ENCODE measurements around the gene HCN2. TPM values are rescaled to one million over a fixed set of nuclear protein-coding genes. Genes with fewer than 3 reads are reported as not detected.

Gene HCN2
- total and polyA plus RNA-seq, 9 of the 15 experiments (the other 6 are each of a cell fraction or from before 2014, with no cell fraction given) = 0.29 to 4.2 (median 0.82) TPM; not detected in 2

DNA sequence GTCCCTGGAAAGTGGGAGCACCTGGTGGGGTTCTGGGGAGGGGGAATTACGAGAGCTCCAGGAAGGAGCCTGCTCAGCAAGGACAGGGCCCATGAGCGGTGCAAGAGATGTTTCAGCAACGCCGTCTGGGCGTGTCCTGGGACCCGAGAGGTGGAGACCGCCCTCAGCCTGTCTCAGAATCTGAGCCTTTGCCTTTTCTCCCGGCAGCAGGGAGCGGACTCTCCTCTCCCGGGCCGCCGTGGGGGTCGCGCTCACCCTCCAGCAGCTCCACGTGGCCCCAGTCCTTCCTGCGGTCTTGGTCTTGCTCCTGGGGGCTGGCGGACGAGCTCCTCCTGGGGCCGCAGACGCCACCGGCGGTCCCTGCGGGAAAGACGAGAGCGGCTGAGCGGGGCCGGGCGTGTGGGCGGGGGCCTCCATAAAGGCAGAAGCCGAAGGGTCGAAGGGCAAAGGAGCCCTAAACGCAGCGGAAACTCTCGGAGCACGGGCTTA, 42.9 kb downstream of the HCN2 start (continued):
- peak in 1 of 2 experiments; percentile 33; a peak in 1 of 4 replicates for TF ChIP-seq MAZ (CRISPR knock-in tag; conservative IDR thresholded peaks at IDR 0.05 in 1 of 2, IDR thresholded peaks at IDR 0.05 in 1 of 2)
- no peak for TF ChIP-seq ARHGAP35 (IDR thresholded peaks at IDR 0.05; ENCODE audit: partially characterized antibody)
- peak; percentile 75 for TF ChIP-seq ARID4B (CRISPR knock-in tag; IDR thresholded peaks at IDR 0.05)
- TF ChIP-seq CEBPG (CRISPR knock-in tag; IDR thresholded peaks at IDR 0.05) = peak; percentile 33; the same call in 1 of the 2 replicates
- no peak for TF ChIP-seq CEBPG (tag; conservative IDR thresholded peaks at IDR 0.05 in 1 of 2, IDR thresholded peaks at IDR 0.05 in 1 of 2)
- TF ChIP-seq, protein P1, sequence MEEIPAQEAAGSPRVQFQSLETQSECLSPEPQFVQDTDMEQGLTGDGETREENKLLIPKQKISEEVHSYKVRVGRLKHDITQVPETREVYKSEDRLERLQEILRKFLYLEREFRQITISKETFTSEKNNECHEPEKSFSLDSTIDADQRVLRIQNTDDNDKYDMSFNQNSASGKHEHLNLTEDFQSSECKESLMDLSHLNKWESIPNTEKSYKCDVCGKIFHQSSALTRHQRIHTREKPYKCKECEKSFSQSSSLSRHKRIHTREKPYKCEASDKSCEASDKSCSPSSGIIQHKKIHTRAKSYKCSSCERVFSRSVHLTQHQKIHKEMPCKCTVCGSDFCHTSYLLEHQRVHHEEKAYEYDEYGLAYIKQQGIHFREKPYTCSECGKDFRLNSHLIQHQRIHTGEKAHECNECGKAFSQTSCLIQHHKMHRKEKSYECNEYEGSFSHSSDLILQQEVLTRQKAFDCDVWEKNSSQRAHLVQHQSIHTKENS (CRISPR knock-in tag; IDR thresholded peaks at IDR 0.05) = no peak
- TF ChIP-seq, protein P2, sequence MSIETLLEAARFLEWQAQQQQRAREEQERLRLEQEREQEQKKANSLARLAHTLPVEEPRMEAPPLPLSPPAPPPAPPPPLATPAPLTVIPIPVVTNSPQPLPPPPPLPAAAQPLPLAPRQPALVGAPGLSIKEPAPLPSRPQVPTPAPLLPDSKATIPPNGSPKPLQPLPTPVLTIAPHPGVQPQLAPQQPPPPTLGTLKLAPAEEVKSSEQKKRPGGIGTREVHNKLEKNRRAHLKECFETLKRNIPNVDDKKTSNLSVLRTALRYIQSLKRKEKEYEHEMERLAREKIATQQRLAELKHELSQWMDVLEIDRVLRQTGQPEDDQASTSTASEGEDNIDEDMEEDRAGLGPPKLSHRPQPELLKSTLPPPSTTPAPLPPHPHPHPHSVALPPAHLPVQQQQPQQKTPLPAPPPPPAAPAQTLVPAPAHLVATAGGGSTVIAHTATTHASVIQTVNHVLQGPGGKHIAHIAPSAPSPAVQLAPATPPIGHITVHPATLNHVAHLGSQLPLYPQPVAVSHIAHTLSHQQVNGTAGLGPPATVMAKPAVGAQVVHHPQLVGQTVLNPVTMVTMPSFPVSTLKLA (conservative IDR thresholded peaks at IDR 0.05) = peak; percentile 71 to 84; a peak in 3 of 4 replicates
- TF ChIP-seq, protein P3, sequence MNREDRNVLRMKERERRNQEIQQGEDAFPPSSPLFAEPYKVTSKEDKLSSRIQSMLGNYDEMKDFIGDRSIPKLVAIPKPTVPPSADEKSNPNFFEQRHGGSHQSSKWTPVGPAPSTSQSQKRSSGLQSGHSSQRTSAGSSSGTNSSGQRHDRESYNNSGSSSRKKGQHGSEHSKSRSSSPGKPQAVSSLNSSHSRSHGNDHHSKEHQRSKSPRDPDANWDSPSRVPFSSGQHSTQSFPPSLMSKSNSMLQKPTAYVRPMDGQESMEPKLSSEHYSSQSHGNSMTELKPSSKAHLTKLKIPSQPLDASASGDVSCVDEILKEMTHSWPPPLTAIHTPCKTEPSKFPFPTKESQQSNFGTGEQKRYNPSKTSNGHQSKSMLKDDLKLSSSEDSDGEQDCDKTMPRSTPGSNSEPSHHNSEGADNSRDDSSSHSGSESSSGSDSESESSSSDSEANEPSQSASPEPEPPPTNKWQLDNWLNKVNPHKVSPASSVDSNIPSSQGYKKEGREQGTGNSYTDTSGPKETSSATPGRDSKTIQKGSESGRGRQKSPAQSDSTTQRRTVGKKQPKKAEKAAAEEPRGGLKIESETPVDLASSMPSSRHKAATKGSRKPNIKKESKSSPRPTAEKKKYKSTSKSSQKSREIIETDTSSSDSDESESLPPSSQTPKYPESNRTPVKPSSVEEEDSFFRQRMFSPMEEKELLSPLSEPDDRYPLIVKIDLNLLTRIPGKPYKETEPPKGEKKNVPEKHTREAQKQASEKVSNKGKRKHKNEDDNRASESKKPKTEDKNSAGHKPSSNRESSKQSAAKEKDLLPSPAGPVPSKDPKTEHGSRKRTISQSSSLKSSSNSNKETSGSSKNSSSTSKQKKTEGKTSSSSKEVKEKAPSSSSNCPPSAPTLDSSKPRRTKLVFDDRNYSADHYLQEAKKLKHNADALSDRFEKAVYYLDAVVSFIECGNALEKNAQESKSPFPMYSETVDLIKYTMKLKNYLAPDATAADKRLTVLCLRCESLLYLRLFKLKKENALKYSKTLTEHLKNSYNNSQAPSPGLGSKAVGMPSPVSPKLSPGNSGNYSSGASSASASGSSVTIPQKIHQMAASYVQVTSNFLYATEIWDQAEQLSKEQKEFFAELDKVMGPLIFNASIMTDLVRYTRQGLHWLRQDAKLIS (CRISPR knock-in tag; IDR thresholded peaks at IDR 0.05) = 0 out of 2 replicates have a peak, but pooled peaks have one; percentile 60
- TF ChIP-seq EP400 (IDR thresholded peaks at IDR 0.05) = peak; percentile 62
